Body of pancreas (tissue), 4 donors: Measurements from ENCODE around the gene MRPL55.

ENCODE experiments used
- POLR2A ChIP-seq, 3 donors: fragments of 450-650 bp; IDR thresholded peaks; one replicate each; pipeline ENCODE4 v1.6.1; 2016; ENCODE audit warnings: antibody characterized with exemption in 3 of 3, mild to moderate bottlenecking in 2 of 3
- TF ChIP-seq, protein P1 (sequence below), 7 experiments: fragments of 450-650 bp in 4 of 7; fragments of 200-600 bp in 3 of 7; sonication (generic) in 3 of 7; IDR thresholded peaks; one replicate each; pipeline ENCODE4 v1.5.1; 2016 to 2019; ENCODE audit warnings: antibody characterized with exemption in 7 of 7

DNA sequence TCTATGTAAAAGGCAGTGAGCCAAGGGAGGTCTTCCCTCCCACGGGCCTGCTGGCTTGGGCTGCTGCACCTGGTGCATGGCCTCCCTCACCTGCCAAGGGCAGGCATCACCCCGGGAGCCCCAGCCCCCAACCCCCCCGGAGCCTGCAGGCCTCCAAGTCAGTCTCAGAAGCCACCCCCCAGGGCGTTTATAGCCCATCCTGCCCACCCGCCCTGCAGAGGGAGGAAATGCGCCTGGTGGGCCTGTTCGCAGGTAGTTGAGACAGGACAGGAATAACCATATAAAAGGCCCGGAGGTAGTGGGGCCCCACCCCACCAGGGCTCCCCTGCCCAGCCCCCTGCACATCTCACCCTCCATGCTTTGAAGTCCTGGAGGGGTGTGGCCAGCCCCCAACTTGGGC lies 44.8 kb downstream of the MRPL55 start:
- TF ChIP-seq, protein P1, sequence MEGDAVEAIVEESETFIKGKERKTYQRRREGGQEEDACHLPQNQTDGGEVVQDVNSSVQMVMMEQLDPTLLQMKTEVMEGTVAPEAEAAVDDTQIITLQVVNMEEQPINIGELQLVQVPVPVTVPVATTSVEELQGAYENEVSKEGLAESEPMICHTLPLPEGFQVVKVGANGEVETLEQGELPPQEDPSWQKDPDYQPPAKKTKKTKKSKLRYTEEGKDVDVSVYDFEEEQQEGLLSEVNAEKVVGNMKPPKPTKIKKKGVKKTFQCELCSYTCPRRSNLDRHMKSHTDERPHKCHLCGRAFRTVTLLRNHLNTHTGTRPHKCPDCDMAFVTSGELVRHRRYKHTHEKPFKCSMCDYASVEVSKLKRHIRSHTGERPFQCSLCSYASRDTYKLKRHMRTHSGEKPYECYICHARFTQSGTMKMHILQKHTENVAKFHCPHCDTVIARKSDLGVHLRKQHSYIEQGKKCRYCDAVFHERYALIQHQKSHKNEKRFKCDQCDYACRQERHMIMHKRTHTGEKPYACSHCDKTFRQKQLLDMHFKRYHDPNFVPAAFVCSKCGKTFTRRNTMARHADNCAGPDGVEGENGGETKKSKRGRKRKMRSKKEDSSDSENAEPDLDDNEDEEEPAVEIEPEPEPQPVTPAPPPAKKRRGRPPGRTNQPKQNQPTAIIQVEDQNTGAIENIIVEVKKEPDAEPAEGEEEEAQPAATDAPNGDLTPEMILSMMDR (IDR thresholded peaks at IDR 0.05), result no peak
- no peak for TF ChIP-seq POLR2A (IDR thresholded peaks at IDR 0.05)
